ENCODE measurements around the gene CD40LG.

Gene CD40LG

GRCh38 chrX:136646602-136647239, 1.2 kb upstream of the CD40LG start:
- TF ChIP-seq, protein P1, sequence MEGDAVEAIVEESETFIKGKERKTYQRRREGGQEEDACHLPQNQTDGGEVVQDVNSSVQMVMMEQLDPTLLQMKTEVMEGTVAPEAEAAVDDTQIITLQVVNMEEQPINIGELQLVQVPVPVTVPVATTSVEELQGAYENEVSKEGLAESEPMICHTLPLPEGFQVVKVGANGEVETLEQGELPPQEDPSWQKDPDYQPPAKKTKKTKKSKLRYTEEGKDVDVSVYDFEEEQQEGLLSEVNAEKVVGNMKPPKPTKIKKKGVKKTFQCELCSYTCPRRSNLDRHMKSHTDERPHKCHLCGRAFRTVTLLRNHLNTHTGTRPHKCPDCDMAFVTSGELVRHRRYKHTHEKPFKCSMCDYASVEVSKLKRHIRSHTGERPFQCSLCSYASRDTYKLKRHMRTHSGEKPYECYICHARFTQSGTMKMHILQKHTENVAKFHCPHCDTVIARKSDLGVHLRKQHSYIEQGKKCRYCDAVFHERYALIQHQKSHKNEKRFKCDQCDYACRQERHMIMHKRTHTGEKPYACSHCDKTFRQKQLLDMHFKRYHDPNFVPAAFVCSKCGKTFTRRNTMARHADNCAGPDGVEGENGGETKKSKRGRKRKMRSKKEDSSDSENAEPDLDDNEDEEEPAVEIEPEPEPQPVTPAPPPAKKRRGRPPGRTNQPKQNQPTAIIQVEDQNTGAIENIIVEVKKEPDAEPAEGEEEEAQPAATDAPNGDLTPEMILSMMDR (IDR thresholded peaks at IDR 0.05; ENCODE audit: borderline replicate concordance, extremely low read depth, low read length, poor library complexity, severe bottlenecking): no peak
- no peak for TF ChIP-seq EZH2 (IDR thresholded peaks at IDR 0.05; ENCODE audit: borderline replicate concordance, low read depth, low read length, severe bottlenecking)
- Histone ChIP-seq H3K36me3 (ENCODE audit: insufficient read depth, low read length) (no peaks in the 10 kb centered on the region), H3K9ac (ENCODE audit: low read depth, low read length) (no peak overlapping the region), H2AFZ (ENCODE audit: low read depth, low read length) (no peak overlapping the region), H3K9me3 (ENCODE audit: insufficient read depth, low read length, severe bottlenecking) (no peaks in the 10 kb centered on the region), H3K4me3 (ENCODE audit: low read depth in 1 of 2, low read length in 2 of 2) (no peak overlapping the region), H3K4me1 (ENCODE audit: insufficient read depth, low read length) (peaks cover 14% of the 10 kb centered on the region), H4K20me1 (ENCODE audit: insufficient read depth, low read length) (no peaks in the 10 kb centered on the region), H3K4me2 (ENCODE audit: insufficient read depth, low read length) (no peak overlapping the region), H3K27ac (ENCODE audit: low read length) (no peak overlapping the region), H3K79me2 (ENCODE audit: insufficient read depth, low read length) (no peaks in the 10 kb centered on the region), H3K27me3 (ENCODE audit: insufficient read depth, low read length, poor library complexity) (no peaks in the 10 kb centered on the region)
- DNase-seq: no peak
- ATAC-seq (ENCODE audit: insufficient read depth, low read depth): no peak

DNA sequence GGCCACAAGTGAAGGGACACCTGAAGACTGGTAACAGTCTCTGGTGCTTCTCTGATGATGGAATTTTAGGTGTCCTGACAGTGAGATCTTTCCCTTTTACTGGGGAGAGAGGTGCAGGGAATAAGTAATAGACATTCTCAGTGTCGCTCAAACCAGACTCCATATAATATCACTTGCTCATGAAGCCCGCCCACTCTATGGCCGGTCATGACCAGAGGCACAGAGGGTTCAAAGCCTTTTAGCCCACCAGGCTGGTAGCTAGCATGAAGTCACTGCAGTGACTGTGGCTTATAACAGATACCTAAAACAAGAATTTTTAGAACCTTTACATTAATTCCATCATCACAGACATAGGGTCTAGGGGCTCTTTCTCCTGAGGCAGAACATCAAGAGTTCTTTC, 2.9 kb downstream of the CD40LG start:
- TF ChIP-seq, protein P1 (IDR thresholded peaks at IDR 0.05; ENCODE audit: borderline replicate concordance, extremely low read depth, low read length, poor library complexity, severe bottlenecking): no peak
- no peak for TF ChIP-seq EZH2 (IDR thresholded peaks at IDR 0.05; ENCODE audit: borderline replicate concordance, low read depth, low read length, severe bottlenecking)
- H3K4me2 ChIP-seq (ENCODE audit: insufficient read depth, low read length): no peak overlapping the region
- H3K4me1 ChIP-seq (ENCODE audit: insufficient read depth, low read length): no peaks in the 10 kb centered on the region
- ATAC-seq (ENCODE audit: insufficient read depth, low read depth) (no peak), DNase-seq (no peak)
- H3K27ac ChIP-seq (ENCODE audit: low read length): no peak overlapping the region
- no peak overlapping the region for H2AFZ ChIP-seq (ENCODE audit: low read depth, low read length)
- H3K9ac ChIP-seq (ENCODE audit: low read depth, low read length): no peak overlapping the region
- H3K4me3 ChIP-seq (ENCODE audit: low read depth in 1 of 2, low read length in 2 of 2): no peak overlapping the region
- no peaks in the 10 kb centered on the region for H3K9me3 ChIP-seq (ENCODE audit: insufficient read depth, low read length, severe bottlenecking)
- no peaks in the 10 kb centered on the region for H3K36me3 ChIP-seq (ENCODE audit: insufficient read depth, low read length)
- no peaks in the 10 kb centered on the region for H3K79me2 ChIP-seq (ENCODE audit: insufficient read depth, low read length)
- H4K20me1 ChIP-seq (ENCODE audit: insufficient read depth, low read length): no peaks in the 10 kb centered on the region
- H3K27me3 ChIP-seq (ENCODE audit: insufficient read depth, low read length, poor library complexity): no peaks in the 10 kb centered on the region

GRCh38 chrX:136652822-136653723, 5.1 kb downstream of the CD40LG start:
- H2AFZ ChIP-seq (ENCODE audit: low read depth, low read length): no peak overlapping the region

More at GRCh38 chrX:136652822-136653723, 5.1 kb downstream of the CD40LG start:
- no peaks in the 10 kb centered on the region for H3K36me3 ChIP-seq (ENCODE audit: insufficient read depth, low read length)
- no peaks in the 10 kb centered on the region for H3K79me2 ChIP-seq (ENCODE audit: insufficient read depth, low read length)
- H4K20me1 ChIP-seq (ENCODE audit: insufficient read depth, low read length): no peaks in the 10 kb centered on the region
- TF ChIP-seq, protein P1 (IDR thresholded peaks at IDR 0.05; ENCODE audit: borderline replicate concordance, extremely low read depth, low read length, poor library complexity, severe bottlenecking): no peak
- no peak for TF ChIP-seq EZH2 (IDR thresholded peaks at IDR 0.05; ENCODE audit: borderline replicate concordance, low read depth, low read length, severe bottlenecking)
- H3K27ac ChIP-seq (ENCODE audit: low read length): no peak overlapping the region
- no peak overlapping the region for H3K9ac ChIP-seq (ENCODE audit: low read depth, low read length)
- H3K4me3 ChIP-seq (ENCODE audit: low read depth in 1 of 2, low read length in 2 of 2): no peak overlapping the region
- no peak for DNase-seq
- H3K27me3 ChIP-seq (ENCODE audit: insufficient read depth, low read length, poor library complexity): no peaks in the 10 kb centered on the region
- no peaks in the 10 kb centered on the region for H3K4me1 ChIP-seq (ENCODE audit: insufficient read depth, low read length)
- ATAC-seq (ENCODE audit: insufficient read depth, low read depth): no peak
- H3K9me3 ChIP-seq (ENCODE audit: insufficient read depth, low read length, severe bottlenecking): no peaks in the 10 kb centered on the region
- H3K4me2 ChIP-seq (ENCODE audit: insufficient read depth, low read length): no peak overlapping the region

All from DND-41 (cell line).